Measurements from ENCODE around the gene GBX1.

DNA sequence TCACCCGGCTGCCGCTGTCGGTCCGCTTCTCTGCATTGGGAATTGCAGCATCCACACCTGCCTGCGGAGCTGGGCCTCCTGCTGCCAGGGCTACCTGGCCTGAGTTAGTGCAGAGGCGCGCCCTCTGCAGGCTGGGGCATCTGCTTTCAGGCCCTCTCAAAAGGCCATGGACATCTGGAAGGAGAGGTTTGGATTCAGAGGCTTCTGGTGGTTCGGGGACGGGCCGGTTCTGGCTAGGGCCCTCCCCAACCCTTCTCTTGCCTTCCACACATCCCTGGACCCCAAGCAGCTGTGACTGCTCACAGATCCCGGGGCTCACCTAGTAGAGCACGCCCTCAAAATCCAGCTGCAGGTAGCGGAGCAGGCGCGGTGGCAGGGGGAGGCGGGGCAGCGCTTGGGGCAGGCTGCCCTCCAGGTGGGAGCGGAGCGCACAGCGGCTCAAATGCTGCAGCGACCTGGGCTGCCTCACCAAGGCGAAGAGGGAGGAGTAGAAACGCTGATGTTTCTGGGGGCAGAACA lies 8.4 kb upstream of the GBX1 start:
- TF ChIP-seq, protein P1, sequence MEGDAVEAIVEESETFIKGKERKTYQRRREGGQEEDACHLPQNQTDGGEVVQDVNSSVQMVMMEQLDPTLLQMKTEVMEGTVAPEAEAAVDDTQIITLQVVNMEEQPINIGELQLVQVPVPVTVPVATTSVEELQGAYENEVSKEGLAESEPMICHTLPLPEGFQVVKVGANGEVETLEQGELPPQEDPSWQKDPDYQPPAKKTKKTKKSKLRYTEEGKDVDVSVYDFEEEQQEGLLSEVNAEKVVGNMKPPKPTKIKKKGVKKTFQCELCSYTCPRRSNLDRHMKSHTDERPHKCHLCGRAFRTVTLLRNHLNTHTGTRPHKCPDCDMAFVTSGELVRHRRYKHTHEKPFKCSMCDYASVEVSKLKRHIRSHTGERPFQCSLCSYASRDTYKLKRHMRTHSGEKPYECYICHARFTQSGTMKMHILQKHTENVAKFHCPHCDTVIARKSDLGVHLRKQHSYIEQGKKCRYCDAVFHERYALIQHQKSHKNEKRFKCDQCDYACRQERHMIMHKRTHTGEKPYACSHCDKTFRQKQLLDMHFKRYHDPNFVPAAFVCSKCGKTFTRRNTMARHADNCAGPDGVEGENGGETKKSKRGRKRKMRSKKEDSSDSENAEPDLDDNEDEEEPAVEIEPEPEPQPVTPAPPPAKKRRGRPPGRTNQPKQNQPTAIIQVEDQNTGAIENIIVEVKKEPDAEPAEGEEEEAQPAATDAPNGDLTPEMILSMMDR (conservative IDR thresholded peaks at IDR 0.05), result no peak
- no peak for TF ChIP-seq ZFX (IDR thresholded peaks at IDR 0.05)
